HG03045 (cell line): ENCODE data around the gene POLR1E.
"Not testable (repeated sequence)": the region's sequence is repeated elsewhere in the genome, so short reads cannot be mapped to it uniquely, and the experiment has no call there.

Experiments used
- ATAC-seq: cut with Tn5 transposase; IDR thresholded peaks from one replicate; pipeline ENCODE4 v1.9.1; 2021; ENCODE audit warnings: mild to moderate bottlenecking, moderate library complexity; ENCODE audit not compliant: unreplicated experiment

The POLR1E gene

DNA sequence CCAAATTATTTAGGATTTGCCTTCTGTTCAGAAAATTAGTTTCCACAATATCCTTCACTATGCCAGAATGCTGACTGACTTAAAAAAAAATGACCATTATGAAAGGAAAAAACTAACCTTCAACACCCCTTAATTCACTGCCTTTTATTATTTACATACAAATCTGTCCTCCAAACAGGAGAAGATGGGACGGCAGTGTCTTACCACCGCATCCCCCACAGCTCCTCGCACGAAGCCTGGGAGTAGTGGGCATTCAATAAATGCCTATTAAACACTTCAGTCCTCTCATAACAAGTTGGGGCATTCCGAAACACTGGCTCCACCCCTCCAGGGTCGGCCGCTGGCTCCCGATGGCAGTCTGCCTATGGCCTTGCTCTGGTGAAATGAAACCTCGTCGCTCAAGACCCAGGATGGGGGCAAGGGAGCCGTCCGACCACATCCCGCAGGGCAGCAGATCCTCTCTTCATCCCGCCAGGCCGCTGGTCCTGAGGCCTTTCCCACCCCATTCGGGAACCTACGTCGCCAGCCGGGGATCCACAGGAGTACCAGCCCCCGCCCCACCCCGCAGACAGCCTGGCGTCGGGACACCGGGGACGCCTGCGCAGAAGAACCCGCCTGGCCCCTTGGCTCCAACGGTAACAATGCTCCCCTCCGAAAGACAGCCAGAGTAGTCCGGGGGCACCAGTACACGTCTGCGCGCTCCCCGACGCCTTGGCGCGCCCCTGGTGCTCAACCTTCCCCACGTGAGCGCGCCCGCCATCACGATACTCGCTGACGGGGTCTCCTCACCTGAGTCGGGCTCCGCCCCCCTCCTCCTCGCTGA lies 21.1 kb upstream of the POLR1E start:
- peak; percentile 26 for ATAC-seq

DNA sequence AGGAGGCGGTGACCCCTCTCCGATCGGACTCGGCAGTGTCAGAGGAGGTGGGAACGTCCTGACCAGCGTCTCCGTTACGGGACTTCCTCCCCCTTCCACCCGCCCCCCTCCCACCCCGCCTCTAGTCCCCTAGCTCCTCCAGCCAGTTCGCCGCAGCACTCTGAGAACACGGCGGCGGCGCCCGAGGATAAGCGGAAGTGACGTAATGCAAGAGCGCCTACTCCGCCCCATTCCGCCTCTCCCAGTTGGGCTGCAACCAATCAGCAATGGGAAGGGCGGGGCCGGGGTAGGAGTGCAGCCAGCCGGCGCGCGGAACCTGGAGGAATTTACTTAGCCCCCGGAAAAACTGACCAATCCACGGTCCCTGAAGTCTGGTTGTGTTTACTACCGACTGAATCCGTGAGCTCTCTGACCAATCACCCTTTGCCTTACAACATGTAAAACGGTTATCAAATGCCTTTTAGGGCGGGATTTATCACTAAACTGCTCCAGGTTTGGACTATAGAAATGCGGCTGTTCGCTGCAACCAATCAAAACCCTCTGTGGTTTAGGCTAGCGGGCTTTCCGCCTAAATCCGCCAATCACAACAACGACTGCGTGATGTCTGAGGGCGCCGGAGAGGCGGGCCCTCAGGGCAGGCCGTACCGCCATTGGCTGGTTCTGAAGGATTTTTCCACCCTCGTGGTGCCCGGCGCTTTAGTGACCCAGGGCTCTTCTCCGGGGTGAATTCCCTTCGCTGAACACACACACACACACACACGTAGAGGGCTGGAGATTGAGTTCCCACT lies 20.3 kb upstream of the POLR1E start, which contains the start of gene ZBTB5:
Gene ZBTB5 (minus strand): TSS at position 202 of the 788 bp plus-strand sequence. CDS start 22,899 bp downstream, outside the sequence.
- ATAC-seq: peak; percentile 78

DNA sequence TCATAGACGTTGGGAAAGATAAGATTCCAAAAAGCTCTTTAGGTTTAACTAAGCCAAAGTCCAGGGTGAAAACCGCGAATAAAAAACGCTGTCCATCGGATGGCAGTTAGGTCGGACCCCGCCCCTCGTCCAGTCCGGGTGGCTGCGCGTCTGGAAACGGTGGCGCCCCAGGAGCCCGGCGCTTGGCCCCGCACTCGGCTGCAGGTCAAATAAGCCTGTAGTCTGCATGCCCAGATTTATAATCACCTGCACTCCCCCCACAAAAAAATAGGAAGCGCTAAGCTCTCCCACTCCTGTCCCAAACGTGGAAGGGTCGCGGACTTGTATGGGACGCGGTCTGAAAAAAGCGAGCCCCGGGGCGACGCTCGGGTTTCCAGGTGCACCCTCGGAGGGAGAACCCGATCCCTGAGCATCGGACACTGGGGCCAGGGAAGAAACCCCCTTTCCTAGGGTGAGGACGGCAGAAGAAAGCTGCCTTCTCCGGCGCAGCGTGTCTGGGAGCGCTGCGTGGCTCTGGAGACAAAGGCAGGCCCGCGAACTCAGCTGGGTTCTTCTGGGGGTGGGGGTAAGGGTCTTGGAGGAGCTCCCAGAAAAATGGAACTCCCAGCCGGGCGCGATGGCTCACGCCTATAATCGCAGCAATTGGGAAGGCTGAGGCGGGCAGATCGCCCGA lies 19.6 kb upstream of the POLR1E start:
- ATAC-seq: peak; percentile 13

DNA sequence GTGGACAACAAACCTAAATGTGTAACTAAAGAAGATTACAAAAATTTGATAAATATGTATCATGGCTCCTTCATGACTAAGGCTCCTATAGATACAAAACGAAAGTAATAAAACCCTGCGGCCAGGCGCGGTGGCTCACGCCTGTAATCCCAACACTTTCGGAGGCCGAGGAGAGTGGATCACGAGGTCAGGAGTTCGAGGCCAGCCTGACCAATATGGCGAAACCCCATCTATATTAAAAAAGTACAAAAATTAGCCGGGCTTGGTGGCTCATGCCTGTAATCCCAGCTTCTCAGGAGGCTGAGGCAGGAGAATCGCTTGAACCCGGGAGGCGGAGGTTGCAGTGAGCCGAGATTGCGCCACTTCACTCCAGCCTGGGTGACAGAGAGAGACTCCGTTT lies 18.2 kb upstream of the POLR1E start:
- not testable (repeated sequence) for ATAC-seq

DNA sequence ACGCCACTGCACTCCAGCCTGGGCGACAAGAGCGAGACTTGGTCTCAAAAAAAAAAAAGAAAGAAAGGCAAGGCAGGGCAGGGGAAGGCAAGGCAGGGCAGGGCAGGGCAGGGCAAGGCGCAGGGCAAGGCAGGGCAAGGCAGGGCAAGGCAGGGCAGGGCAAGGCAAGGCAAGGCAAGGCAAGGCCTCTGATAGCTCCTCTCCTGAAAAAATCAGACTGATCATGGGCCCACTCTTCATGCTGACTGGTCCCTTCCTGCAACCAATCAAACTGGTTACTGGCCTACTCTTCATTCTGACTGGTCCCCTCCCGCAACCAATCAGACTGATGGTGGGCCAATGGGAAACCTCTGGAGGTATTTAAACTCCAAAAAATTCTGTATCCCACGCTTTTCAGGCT lies 17.1 kb upstream of the POLR1E start:
- ATAC-seq: no peak

DNA sequence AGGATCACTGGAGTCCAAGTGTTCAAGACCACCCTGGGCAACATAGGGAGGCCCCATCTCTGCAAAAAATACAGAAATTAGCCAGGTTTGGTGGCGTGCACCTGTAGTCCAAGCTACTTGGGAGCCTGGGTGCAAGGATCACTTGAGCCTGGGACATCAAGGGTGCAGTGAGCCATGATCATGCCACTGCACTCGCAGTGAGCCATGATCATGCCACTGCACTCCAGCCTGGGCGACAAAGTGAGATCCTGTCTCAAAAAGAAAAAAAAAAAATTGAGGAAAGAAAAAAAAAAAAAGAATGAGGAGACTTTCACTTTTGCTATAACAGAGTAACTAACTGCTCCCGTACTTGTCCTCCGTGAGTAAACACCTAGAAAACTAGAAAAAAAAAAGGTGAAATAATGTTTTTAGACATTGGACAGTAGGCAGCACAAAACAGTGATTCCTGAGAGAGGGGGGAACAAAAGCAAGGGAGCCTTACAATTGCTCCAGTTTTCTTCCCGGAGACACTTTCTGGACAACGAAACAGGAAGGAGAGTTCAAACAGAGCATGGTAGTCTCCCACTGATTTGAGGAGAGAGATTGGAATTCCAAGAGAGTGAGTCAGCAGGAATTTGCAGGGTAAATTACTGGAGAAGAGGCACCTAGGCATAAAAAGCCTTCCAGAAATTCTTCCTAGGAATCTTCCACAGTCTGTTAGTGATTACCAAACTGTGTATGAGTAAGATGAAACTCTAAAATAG lies 13.6 kb upstream of the POLR1E start:
- no peak for ATAC-seq

DNA sequence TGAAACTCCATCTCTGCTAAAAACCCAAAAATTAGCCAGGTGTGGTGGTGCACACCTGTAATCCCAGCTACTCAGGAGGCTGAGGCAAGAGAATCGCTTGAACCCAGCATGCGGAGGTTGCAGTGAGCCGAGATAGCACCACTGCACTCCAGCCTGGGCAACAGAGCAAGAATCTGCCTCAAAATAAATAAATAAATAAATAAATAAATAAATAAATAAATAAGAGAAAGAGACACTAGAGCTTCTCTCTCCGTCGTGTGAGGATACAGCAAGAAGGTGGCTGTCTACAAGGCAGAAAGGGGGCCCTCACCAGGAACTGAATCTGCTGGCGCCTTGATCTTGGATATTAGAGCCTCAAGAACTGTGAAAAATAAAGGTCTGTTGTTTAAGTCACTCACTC lies 11.8 kb upstream of the POLR1E start:
- ATAC-seq: not testable (repeated sequence)

DNA sequence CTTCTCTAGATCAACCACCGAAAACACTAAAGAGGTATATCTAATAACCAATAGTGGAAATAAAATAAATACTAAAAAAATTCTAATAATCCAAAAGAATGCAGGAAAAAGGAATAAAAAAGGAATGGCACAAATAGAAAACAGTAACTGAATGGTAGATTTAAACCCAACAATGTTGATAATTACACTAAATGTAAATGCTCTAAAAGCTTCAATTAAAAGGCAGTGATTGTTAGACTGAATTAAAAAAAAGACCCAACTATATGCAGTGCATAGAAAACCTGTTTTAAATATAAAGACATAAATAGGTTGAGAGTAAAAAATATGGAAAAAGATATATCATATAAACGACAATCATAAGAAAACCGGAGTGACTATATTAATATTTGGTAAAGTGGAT lies 11.3 kb upstream of the POLR1E start:
- no peak for ATAC-seq

DNA sequence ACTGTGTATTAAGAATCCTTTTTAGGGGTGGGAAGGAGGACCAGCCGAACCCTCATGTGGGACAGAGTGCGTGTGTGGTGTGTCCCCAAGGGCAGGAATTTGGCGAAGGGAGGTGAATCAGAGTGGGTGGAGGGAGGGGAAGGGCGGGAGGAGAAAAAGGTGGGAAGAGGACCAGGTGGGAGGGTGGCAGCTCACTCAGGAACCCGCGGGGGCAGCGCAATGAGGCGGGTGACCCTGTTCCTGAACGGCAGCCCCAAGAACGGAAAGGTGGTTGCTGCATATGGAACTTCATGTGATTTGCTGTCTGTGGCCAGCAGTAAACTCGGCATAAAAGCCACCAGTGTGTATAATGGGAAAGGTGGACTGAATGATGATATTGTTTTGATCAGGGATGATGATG lies 8.8 kb upstream of the POLR1E start:
- no peak for ATAC-seq

DNA sequence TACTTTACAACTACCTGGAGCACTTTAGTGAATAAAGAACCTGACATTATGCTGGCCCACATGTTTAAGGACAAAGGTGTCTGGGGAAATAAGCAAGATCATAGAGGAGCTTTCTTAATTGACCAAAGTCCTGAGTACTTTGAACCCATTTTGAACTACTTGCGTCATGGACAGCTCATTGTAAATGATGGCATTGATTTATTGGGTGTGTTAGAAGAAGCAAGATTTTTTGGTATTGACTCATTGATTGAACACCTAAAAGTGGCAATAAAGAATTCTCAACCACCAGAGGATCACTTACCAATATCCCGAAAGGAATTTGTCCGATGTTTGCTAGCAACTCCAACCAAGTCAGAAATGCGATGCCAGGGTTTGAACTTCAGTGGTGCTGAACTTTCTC lies 8.3 kb upstream of the POLR1E start:
- not testable (repeated sequence) for ATAC-seq

DNA sequence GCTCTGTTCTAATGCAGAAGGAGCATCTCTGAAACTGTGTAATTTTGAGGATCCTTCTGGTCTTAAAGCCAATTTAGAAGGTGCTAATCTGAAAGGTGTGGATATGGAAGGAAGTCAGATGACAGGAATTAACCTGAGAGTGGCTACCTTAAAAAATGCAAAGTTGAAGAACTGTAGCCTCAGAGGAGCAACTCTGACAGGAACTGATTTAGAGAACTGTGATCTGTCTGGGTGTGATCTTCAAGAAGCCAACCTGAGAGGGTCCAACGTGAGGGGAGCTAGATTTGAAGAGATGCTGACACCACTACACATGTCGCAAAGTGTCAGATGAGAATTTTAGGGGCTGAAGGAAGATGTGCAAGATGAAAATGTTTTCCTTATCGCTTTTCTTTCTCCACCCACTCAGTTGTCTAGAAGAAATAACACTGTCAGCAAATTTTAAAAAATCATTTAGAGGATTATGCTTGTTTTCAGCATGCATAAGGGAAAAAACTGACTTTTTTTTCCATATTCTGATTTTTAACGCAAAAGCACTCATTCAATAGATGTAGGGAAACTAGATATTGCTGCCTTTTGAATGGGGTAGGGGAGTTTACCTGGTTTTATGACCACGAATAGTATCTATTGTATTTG lies 7.6 kb upstream of the POLR1E start:
- not testable (repeated sequence) for ATAC-seq

DNA sequence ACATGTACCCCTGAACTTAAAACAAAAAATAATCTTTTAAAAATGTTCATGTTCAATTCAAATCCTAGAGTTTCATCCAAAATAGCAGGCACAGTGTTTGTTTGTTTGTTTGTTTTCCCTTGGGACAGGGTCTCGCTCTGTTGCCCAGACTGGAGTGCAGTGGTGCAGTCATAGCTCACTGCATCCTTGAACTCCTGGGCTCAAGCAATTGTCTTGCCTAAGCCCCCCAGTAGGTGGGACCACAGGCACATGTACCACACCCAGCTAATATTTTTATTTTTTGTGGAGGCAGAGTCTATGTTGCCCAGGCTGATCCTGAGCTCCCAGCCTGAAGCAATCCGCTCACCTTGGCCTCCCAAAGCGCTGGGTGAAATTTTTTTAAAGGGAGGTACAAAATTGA lies 5.0 kb upstream of the POLR1E start:
- ATAC-seq: no peak

DNA sequence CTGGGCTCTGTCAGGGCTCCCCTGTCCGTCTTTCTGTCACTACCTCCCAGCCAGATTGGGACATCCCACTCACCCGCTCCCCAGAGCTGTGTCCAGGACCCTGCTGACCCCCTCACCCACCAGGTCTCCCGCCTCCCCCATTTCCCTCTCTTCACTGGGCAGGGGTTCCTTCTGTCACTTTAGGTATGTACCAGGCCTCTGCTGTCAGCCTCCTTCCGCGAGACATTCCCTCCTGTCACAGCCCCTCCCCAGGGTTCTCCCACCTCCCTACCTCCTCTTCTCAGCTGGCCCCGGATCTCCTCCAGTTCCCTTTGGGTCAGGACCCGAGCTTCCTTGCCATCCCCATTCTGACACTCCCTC lies 488 bp downstream of the POLR1E start:
- ATAC-seq: peak; percentile 1

DNA sequence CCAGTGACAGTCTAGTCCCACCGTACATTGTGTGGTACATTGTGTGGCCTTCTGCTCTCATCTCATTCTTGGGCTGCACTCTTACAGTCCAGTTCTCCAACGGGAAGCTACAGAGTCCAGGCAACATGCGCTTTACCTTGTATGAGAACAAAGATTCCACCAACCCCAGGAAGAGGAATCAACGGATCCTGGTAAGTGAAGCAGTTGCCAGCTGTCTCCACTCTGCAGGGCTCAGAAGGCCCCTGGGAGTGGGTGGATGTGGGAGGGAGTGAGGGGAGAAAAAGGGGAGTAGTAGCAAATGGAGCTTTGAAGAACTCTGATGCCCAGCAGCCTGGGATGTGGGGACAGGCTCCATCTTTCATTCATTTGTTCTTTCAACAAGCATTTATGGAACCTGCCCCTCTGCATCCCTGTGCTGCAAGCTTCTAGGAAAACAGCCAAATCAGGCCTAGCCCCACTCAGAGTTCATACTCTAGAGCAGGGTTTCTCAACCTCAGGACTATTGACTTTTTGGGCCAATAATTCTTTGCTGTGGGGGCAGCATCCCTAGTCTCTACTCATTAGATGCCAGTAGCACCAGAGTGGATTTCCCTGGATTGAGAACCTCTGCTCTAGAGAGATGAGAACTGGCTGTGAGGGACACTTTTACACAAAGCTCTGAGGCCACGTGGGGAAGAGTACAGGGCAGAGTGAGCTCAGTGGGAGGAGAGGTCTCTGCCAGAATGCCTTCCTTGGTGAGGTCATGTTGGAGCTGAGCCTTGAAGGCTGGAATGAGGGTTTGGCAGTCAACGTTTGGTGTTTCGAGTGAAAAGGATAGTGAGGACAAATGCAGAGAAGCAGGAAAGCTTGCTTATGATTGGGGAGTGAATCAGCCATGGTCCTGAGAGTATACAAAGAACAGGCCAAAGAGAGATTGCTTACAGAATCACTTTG lies 1.1 kb downstream of the POLR1E start:
- ATAC-seq: no peak

DNA sequence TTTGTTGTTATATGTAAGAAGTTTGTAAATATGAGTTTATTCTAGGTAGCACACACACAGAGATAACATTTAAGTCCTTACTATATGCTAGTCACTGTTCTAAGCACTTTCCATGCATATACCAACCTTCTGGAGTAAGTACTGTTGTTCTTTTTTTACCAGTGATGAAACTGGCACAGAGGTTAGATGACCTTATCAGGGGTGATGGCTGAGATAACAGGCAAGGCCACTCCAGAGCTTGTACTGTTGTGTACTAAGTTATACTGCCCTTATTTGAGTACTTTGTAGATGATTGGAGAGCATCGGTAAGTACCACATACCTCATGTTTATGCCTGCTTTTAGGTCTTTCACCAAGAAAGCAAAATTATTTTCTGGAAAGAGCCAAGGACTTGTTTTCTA lies 6.2 kb downstream of the POLR1E start:
- ATAC-seq: no peak

DNA sequence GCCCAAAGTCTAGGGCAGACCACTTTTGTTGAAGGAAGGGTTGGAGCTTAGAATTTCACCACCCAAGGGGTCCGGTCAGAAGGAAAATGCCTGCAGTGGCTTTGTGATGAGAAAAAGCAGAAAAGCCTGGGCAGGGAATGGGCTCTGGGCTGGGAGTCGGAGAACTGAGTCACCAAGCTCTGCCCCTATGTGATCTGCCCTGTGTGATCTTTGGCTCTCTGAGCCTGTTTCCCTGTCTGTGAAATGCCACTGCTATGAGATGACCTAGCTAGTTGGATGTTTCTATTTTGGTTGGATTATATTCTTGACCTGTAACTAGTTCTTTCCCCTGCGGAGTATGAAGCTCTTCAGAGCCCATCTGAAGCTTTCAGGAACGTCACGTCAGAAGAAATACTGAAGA lies 9.8 kb downstream of the POLR1E start:
- ATAC-seq: no peak

DNA sequence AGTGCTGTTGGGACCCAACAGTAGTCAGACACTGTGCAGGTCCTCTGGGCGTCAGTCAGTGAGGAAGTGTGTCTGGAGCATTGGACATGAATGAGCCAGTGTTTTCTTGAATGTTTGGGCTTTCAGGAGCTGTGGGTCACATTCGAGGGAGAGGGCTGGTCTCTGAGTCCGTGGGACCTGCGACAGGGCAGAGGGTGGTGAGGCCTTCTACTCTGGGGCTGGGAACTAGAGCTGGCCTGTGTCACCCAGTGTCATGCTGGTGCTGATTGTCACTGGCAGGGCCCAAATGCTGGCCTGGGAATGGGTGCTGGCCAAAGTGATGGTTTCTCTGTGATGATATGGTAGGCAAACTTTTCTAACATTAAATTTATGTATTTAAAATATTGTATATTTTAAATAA lies 10.3 kb downstream of the POLR1E start:
- ATAC-seq: no peak

DNA sequence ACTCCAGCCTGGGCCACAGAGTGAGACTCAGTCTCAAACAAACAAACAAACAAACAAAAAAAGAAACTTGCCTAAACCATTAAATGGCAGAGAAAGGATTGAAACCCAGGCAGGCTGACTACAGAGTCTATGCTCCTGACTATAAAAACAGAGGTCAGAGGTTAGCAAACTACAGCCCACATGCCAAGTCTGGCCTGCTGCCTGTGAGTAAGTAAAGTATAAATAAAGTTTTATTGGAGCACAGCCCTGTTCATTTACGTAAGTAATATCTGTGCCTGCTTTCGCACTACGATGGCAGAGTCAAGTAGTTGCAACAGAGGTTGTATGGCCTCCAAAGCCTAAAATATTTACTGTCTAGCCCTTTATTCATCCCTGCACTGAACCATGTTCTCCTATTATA lies 11.6 kb downstream of the POLR1E start:
- ATAC-seq: no peak

DNA sequence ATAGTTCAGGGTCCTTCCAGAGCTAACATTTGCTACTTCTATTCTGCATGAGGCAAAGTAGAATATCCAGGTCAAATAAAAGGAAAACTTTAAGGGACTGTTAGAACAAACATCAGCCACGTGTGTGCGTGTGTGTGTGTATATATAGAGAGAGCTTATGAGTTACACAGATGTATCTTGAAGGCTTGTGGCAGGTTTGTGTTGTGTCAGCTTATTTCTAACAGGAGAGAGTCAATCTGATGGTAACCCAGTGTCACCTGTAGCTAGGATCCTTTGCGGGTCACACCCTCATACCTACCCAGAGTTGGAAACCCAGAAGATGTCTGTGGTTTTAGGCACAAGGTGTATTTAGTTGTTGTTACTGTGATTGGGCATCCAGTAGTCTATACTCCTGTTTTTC lies 12.7 kb downstream of the POLR1E start:
- no peak for ATAC-seq
